ENCODE measurements around the gene SLIT3. TPM values are rescaled to one million over a fixed set of nuclear protein-coding genes. Genes with fewer than 3 reads are reported as not detected.

Gene SLIT3
- polyA plus RNA-seq, 1 of the 3 experiments (the other 2 are of a cell fraction) = 119 TPM

GRCh38 chr5:168967882-168968620 lies 332.9 kb downstream of the SLIT3 start (continued):
- no peak for TF ChIP-seq ZBTB33 (IDR thresholded peaks at IDR 0.05; ENCODE audit: borderline replicate concordance, low read depth)
- TF ChIP-seq RFX5 (IDR thresholded peaks at IDR 0.05; ENCODE audit: low read length) = no peak
- no peak for TF ChIP-seq RAD21 (IDR thresholded peaks at IDR 0.05; ENCODE audit: low read length)
- TF ChIP-seq, protein P1, sequence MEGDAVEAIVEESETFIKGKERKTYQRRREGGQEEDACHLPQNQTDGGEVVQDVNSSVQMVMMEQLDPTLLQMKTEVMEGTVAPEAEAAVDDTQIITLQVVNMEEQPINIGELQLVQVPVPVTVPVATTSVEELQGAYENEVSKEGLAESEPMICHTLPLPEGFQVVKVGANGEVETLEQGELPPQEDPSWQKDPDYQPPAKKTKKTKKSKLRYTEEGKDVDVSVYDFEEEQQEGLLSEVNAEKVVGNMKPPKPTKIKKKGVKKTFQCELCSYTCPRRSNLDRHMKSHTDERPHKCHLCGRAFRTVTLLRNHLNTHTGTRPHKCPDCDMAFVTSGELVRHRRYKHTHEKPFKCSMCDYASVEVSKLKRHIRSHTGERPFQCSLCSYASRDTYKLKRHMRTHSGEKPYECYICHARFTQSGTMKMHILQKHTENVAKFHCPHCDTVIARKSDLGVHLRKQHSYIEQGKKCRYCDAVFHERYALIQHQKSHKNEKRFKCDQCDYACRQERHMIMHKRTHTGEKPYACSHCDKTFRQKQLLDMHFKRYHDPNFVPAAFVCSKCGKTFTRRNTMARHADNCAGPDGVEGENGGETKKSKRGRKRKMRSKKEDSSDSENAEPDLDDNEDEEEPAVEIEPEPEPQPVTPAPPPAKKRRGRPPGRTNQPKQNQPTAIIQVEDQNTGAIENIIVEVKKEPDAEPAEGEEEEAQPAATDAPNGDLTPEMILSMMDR (IDR thresholded peaks at IDR 0.05) = no peak

- no peak overlapping the region for H2AFZ ChIP-seq (ENCODE audit: low read depth)
- no peaks in the 10 kb centered on the region for H3K9me2 ChIP-seq
- no peaks in the 10 kb centered on the region for H3F3A ChIP-seq (replicated peaks; ENCODE audit: insufficient read depth)
- peaks cover 0 to 8% of the 10 kb centered on the region in 2 experiments; a peak in 1 of 4 replicates for H3K4me1 ChIP-seq (ENCODE audit: control insufficient read depth in 1 of 2, insufficient read depth in 2 of 2, low read depth in 1 of 2, low read length in 1 of 2)
- H3K27ac ChIP-seq (ENCODE audit: low read depth in 2 of 2, low read length in 1 of 2) = no peak overlapping the region
- CTCF ChIA-PET = interaction anchor here (1.0 to 1.2 kb wide), 3 partner anchors 10 to 19 kb away, joined by 3 read pairs; no protein-coding TSS in a partner anchor
- no peak overlapping the region for H3K9ac ChIP-seq
- POLR2A ChIA-PET = no interaction called here
- no peaks in the 10 kb centered on the region for H3K9me3 ChIP-seq
- H3K36me3 ChIP-seq (replicated peaks in 1 of 2; ENCODE audit: control insufficient read depth in 1 of 2, insufficient read depth in 2 of 2, low read length in 1 of 2) = peaks cover 0 to 2% of the 10 kb centered on the region in 2 experiments
- H3K79me2 ChIP-seq (ENCODE audit: insufficient read depth) = no peaks in the 10 kb centered on the region
- no peak for DNase-seq
- WGBS (ENCODE audit: low lambda C conversion rate) = 93% methylated on average over 5 of the region's 5 CpGs
- H4K20me1 ChIP-seq (ENCODE audit: insufficient read depth) = no peaks in the 10 kb centered on the region
- H3K4me2 ChIP-seq = no peak overlapping the region
- H3K4me3 ChIP-seq (ENCODE audit: low read depth in 2 of 2, low read length in 1 of 2) = no peak overlapping the region
- no peaks in the 10 kb centered on the region for H3K27me3 ChIP-seq (ENCODE audit: insufficient read depth)
- no peak for TF ChIP-seq TCF12 (IDR thresholded peaks at IDR 0.05)
- no peak for TF ChIP-seq USF2 (IDR thresholded peaks at IDR 0.05; ENCODE audit: borderline replicate concordance, low read depth, low read length)
- TF ChIP-seq, protein P1 (IDR thresholded peaks at IDR 0.05) = no peak
- no peak for TF ChIP-seq FOSL2 (IDR thresholded peaks at IDR 0.05; ENCODE audit: borderline replicate concordance, low read depth)
- no peak for TF ChIP-seq RXRA (IDR thresholded peaks at IDR 0.05; ENCODE audit: borderline replicate concordance, low read depth)
- no peak for TF ChIP-seq ZBTB33 (IDR thresholded peaks at IDR 0.05; ENCODE audit: borderline replicate concordance, low read depth)
- TF ChIP-seq FOXM1 (IDR thresholded peaks at IDR 0.05; ENCODE audit: low read depth) = no peak
- TF ChIP-seq JUND (IDR thresholded peaks at IDR 0.05) = no peak
- no peak for TF ChIP-seq NFIC (IDR thresholded peaks at IDR 0.05; ENCODE audit: borderline replicate concordance)
- TF ChIP-seq MXI1 (IDR thresholded peaks at IDR 0.05; ENCODE audit: low read depth, low read length) = no peak
- TF ChIP-seq EZH2phosphoT487 (IDR thresholded peaks at IDR 0.05; ENCODE audit: borderline replicate concordance, low read depth) = no peak
- TF ChIP-seq, protein P2, sequence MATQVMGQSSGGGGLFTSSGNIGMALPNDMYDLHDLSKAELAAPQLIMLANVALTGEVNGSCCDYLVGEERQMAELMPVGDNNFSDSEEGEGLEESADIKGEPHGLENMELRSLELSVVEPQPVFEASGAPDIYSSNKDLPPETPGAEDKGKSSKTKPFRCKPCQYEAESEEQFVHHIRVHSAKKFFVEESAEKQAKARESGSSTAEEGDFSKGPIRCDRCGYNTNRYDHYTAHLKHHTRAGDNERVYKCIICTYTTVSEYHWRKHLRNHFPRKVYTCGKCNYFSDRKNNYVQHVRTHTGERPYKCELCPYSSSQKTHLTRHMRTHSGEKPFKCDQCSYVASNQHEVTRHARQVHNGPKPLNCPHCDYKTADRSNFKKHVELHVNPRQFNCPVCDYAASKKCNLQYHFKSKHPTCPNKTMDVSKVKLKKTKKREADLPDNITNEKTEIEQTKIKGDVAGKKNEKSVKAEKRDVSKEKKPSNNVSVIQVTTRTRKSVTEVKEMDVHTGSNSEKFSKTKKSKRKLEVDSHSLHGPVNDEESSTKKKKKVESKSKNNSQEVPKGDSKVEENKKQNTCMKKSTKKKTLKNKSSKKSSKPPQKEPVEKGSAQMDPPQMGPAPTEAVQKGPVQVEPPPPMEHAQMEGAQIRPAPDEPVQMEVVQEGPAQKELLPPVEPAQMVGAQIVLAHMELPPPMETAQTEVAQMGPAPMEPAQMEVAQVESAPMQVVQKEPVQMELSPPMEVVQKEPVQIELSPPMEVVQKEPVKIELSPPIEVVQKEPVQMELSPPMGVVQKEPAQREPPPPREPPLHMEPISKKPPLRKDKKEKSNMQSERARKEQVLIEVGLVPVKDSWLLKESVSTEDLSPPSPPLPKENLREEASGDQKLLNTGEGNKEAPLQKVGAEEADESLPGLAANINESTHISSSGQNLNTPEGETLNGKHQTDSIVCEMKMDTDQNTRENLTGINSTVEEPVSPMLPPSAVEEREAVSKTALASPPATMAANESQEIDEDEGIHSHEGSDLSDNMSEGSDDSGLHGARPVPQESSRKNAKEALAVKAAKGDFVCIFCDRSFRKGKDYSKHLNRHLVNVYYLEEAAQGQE (IDR thresholded peaks at IDR 0.05; ENCODE audit: low read depth, low read length) = no peak
Measured at GRCh38 chr5:168965638-168966037, 335.3 kb downstream of the SLIT3 start.

Data from SK-N-SH (cell line).